Fibroblast of the conjunctiva (primary cell): ENCODE measurements around the gene C1orf216.
"Not testable (repeated sequence)": the region's sequence is repeated elsewhere in the genome, so short reads cannot be mapped to it uniquely, and the experiment has no call there.

Source experiments
- DNase-seq: peaks from one replicate; pipeline ENCODE4 v3.0.0-alpha.2; 2010; ENCODE audit warnings: low read depth

Gene C1orf216, protein sequence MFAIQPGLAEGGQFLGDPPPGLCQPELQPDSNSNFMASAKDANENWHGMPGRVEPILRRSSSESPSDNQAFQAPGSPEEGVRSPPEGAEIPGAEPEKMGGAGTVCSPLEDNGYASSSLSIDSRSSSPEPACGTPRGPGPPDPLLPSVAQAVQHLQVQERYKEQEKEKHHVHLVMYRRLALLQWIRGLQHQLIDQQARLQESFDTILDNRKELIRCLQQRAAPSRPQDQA

DNA sequence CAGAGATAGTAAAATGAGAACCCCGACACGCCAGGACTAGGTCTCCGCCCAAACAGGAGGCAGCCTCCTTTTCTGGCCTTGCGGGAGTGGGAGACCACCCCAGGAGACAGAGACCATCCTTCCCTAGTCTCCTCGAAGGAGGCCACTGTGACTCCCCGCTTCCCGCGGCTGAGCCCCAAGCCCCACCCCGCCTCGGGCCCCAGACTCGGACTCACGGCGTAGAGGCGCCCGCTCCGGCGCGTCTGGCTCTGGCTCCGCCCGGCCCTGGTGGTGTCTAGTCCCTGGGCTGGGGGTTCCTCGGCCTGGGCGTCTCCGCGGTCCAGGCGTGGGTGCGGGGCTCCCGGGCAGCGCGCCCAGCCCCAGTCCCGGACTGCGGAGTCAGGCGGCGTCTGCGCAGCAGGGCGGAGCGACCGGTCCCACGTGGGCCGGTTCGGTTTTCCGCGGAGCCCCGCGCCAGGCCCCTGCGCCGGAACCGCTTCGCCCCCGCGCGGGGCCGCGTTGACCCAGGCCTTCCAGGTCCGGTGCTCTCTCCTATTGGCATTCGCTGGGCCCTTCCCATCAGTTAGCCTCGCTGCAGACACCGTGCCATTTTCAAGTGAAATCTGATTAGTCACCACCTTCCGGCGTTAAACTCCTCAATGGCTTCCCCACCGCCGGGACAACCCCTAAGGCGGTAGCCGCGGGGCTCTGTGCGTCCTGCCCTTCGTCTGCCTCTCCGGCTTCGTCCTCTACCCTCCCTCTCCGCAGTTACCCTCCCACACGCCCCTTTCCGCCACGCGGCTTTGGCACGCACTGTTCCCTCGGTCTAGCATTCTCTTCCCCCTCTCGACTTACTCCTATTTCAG, at the start of gene C1orf216:
TSS of gene C1orf216 (minus strand) at position 393 of the 845 bp plus-strand sequence. CDS start 2,563 bp downstream, outside the sequence.
- DNase-seq: peak; percentile 72

DNA sequence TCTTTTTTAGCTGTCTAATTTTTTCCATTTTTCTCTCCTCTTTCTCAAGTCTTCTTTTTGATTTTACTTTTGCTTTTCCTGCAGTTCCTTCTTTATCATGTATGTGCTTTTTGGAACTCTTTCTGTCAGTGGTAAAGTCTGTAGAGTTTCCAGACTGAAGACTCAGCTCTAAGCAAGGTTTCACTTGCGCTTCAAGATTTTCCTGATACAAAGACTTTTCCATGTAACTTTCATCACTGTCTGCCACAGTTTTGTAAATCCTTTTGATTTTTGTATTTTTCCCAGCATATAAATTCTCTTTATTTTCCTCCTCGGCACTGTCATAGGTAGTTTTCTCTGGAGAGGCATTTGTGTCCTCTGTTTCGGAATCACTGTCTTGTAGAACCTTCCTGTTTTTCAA, 45.6 kb upstream of the C1orf216 start:
- no peak for DNase-seq

DNA sequence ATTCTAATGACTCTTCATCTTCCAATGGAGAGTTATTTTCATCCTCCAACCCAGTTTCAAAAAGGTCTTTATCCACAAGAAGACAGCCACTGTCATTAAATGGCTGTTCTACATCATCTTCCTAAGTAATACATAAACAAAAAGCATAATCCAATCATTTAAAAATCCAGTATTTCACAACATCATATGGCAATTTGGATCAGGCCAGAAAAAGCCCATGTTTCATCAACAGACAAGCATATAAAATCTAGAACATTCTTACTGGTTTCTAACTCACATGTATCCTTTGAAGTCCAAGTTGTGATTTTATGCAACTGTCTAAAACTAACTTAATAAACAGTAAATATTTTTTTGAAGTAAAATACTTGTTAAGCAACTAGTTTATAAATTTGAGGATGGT, 44.5 kb upstream of the C1orf216 start:
- DNase-seq: no peak

DNA sequence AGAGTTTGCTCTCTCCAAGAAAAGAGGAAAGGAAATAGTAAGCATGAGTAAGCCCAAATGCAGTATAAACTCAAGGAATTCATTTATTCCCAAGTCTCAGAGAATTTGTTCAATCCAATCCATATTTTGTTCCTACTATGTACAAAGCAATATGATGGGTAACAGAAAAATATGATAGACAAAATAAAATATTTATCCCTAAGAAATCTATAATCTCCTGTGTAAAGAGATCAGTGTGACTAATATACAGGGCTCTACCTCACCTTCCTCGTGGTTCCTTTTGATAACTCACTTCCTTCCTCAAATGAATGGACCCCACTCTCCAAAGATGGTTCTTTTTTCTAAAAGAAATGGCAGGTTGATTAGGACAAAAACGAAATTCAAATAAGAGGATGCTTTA, 43.5 kb upstream of the C1orf216 start:
- DNase-seq: no peak

DNA sequence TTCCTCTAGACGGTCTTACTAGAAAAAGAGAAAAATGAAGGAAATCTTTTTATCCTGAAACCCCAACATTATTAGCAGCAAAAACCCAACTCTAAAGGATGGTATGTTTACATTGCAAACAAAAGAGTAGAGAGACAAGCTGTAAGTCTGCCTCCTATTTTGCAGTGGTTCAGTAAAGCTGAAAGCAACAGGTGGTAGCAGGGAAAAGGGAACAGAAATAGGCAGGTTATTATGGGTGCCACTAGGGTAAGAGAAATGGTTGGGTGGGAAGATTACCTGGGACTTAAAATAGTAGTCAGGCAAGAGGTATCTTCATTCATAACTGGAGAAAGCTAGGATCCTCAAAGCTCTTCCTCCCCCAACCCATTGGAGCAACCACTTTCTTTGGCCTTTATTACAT, 37.4 kb upstream of the C1orf216 start:
- no peak for DNase-seq

DNA sequence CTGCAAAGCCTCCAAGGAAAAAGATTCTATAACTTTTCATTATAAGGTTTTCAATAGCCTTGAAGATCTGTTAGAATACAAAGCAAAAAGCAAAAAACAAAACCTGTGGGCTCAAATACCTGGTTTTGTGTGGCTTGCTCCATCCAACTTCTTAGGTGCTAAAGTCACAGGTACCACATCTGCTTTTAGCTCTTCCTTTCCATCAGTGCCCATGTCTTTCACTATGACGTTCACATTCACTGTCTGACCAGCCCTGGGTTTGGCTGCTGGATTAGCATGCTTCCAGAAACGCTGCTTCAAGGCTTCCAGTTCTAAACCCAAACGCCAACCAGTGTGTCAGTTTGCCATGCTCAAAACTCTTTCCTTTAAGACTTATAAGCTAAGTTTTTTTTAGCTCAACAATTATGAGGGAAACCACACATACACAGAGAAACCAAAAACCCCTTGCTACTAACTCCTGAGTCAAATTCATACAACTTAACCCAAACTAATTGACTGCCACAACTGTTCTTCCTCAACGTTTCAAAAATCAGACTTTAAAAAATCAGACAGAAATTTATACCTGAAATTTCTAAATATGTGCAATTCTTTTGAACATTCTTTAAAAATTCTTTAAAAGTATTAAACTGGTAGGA, 35.1 kb upstream of the C1orf216 start:
- DNase-seq: no peak

DNA sequence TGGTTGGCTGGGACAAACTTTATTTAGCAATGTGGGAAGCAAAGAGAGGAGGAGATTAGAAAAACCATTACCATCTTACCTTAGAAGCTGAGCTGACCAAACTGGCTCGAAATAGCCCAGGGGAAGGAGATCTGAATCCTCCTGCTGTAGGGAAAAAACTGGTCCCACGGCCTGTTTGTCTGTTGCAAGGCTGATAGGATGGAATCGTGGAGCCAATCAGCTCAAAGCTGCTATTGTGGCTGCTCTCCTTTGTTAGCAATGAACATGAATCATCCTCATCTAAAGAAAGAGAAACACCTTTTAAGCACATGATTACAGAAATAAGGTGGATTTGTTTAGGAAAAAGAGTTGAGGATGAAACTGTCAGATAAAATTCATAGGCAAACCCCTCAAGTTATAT, 29.6 kb upstream of the C1orf216 start:
- no peak for DNase-seq

DNA sequence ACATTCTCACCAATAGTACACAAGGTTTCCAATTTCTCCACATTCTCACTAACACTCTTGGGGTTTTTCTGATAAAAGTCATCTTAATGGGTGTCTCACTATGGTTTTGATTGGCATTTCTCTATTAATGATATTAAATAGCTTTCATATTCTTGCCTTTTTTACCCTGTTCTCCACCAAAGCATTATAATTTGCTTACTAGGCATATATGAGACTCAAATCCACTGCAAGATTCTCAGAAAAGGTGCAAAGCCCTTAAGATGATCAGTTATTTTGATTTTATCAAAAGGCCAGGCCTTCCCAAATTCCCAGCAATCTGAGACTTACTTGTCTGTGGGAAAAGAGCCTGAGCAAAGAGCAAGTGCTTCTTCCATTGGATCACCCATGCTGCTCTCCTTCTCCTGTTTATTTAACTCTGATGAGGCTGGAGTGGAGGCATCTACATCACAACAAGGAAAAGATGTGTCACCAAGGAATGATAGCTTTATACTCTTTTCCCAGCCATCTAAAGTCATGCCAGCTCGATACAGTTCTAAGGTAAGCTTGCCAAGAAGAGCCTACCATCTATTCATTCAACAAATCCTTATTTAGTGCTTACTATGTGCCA, 26.5 kb upstream of the C1orf216 start:
- no peak for DNase-seq

DNA sequence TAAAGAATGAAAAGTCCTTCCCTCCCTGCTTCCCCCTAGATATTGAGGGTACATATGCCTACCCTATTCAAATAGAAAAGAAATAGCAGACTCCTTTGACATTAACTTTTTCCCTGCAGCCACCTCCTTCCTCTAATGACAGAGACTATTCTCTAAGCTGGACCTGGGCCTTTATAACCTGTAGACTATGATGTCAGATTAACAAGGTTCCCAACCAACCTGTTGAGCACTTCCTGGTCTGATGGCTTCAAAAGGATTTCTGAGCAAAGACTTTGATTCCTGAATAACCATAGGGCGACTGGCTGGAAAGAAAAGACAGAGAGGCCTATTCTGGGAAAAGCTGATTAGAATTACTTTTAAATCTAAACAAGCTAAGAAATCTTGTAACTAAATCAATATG, 18.4 kb upstream of the C1orf216 start:
- no peak for DNase-seq

DNA sequence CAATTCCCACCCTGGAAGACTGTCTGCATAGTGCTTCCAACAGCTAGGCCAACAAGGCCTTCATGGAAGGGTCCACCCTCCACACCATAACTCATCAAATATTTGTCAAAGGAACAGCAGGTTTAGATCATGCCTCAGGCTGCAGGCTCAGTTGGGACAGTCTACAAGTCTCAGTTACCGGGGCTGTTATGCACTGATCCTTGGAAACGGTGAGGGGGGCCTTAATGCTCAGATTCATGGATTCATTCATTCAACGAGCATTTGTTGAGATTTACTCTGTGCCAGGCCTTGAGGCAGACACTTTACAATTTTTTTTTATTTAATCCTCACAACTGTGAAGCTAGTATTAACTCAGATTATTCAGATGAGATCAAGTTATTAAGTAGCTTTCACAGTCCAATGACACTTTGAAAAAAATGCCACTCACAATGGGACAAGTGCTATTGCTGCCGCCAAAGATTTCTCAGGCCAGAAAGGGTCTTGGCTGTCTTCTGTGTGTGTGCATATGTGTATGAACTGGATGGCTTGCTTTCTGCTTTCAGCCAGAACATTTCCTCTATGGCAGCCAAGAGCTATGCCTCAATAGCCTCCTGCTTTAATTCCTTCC, 8.9 kb upstream of the C1orf216 start:
- no peak for DNase-seq

DNA sequence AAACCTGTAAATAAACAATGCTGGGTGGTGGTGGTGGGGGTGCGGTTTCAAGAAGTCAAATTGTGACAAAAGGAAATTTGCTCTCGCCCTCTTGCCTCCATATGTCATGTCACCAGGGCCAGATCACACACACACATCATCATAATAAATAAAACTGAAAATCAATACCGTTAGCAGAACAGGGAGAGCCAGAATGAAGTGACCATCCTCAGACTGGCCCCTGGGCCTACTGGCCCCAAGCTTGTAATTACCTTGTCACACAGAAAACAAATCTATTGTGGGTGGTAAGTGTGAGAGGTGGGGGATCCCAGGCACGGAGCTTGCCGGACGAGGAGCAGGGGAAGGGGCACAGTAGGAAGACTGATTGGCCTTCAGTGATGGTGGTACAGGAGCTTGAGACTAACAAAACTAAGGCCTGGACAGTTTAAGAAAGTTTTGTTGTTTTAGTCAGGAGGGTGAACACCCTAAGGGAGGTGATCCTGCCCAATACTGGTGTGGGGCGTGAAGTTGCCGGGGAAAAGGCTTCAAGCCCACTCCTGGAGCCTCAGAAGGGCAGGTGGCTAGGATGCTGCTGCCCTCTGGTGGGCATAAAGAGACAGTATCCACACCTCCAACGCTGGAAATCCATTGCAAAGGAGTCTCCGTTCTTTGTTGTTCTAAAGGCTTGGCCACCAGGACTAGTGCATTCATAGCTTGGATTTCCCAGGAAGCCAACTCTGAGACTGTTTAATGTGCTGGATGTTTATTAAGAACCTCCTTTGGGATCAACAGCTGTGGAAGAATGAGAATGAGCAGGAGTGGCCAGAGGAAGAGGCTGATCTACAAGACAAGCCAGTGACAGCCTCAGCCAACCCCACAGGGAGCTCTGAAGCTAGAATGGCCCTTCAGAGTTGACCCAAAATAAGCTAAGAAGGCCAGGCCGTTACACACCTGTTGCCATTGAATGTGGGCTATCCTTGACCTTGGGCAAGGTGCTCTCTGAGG, 8.1 kb upstream of the C1orf216 start:
- peak; percentile 52 for DNase-seq

DNA sequence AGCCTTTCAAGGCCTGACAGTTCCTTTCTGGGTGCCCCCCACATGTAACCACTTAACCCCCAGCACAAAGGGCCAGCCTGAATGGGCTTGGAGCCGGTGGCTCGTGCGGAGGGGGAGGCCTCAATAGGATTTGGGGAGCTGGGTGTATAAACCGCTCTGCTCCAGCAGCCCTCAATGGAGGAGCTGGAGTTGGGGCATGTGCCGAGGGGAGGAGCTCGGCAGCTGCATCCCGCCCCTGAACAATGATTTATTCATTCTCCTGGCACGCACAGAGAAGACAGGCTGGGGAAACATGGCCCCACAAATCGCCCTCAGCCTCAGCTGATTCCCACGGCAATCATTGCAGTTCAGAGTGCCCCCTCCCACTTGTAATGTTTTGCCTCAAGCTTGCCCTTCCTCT, 6.9 kb upstream of the C1orf216 start:
- no peak for DNase-seq

DNA sequence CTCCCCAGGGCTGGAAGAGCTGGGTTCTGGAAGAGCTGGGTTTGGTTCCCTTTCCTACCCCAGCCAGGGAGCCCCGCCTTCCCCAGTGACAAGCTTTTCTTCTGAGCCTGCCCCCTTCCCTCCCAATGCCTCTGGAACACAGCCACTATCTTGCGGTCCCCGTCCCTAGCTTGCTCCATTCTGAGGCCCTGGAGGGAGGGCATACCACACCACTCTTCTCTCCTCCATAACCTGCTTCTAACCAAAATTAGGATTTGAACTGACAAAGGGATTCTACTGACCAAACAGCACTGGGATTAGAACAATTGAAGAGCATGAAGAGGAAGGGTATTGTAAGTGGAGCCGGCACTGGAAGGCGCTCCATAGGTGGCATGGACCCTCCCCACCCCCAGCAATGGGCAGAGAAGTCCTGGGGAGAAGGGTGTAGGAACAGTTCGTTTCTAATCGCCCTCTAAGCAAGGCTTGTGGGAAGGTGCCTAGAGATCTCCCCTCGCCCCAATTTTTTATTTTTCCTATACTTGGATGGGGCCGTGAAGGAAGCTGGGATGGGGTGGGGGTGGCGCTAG, 690 bp downstream of the C1orf216 start:
- DNase-seq: peak; percentile 47

DNA sequence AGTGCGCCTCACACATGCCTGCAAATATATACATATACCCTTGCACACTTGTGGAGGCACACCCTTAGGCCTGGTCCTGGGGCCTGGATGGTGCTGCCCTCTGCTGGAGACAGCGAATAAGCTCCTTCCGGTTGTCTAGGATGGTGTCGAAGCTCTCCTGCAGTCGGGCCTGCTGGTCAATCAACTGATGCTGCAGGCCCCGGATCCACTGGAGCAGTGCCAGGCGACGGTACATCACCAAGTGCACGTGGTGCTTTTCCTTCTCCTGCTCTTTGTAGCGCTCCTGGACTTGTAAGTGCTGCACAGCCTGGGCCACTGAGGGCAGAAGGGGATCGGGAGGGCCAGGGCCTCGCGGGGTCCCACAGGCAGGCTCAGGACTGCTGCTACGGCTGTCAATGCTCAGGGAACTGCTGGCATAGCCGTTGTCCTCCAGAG, 3.1 kb downstream of the C1orf216 start:
- DNase-seq: peak; percentile 69

DNA sequence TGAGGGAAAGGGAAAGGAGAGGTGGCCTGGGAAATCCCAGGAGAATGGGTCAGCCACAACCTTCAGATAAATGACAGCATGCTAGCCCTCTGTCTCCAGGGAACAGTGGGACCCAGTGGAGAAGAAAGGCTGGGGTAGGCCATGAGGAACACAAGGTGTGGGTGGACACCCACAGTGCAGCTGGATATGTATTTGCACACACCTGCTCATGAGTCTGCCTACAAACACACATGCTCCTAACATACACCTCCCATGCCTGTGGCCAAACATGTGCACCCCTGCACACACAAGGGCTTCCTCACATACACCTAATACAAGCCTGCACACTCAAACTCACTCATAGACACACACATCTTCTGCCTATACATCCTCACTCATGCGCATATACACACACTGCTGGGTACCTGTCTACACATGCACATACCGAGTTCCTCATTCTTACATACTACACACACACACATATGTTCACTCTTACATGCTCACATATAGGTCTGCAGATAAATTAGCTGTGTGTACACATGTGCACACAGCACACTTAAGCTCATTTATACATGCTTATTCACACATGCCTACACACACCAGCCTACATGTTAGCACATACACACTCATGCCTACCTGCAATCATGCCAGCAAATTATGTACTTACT, 3.6 kb downstream of the C1orf216 start:
- DNase-seq: no peak

DNA sequence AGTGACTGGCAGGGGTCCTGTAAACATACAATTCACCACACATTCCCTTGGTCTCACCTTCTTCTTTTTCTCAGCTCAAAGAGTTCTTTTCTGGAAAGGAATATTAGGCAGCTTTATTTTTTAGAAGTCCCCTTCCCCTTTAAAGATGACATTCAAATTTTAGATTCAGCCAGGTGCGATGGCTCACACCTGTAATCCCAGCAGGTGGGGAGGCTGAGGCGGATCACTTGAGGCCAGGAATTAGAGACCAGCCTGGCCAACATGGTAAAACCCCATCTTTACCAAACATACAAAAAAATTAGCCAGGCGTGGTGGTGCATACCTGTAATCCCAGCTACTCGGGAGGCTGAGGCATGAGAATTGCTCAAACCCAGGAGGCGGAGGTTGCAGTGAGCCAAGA, 7.6 kb downstream of the C1orf216 start:
- not testable (repeated sequence) for DNase-seq

DNA sequence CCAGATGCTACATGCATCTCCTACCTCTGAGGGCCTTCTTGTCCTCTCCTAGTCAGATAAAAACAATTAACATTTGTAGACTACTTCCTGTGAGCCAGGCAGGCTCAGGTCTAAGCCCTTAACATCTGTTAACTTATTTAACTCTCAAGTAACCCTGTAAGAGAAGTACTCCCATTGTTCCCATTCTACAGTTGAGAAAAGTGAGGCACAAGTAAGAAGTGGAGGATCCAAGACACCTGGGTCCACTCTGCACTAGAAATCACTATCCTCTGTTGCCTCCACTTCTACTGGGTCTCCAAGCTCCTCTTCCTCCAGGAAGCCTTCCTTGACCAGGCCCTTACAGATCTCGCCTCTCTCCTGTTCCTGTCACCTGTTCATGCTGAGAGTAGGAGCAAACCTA, 9.7 kb downstream of the C1orf216 start:
- DNase-seq: no peak

DNA sequence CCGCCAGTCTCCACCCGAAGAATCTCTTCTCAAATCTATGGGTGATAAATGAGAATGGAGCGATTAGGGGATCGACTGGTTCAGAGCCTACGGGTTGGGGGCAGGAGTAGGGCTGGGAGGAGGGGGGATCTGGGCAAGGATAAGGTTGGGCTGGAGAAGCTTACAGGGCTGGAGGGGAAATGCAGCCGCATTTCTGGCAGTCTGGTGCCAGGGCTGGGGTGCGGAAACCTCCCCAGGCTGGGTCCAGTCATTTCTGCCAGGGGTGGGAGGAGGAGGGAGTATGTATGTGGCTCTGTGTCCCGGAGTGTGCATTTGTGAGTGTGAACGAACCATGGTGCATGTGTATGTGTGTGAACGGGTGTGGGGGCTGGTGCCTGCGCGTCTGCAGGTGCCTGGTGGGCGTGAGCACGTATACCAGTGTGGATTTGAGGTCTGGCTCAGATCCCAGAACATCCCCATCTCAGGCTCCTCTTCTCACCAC, 10.2 kb downstream of the C1orf216 start:
- no peak for DNase-seq

DNA sequence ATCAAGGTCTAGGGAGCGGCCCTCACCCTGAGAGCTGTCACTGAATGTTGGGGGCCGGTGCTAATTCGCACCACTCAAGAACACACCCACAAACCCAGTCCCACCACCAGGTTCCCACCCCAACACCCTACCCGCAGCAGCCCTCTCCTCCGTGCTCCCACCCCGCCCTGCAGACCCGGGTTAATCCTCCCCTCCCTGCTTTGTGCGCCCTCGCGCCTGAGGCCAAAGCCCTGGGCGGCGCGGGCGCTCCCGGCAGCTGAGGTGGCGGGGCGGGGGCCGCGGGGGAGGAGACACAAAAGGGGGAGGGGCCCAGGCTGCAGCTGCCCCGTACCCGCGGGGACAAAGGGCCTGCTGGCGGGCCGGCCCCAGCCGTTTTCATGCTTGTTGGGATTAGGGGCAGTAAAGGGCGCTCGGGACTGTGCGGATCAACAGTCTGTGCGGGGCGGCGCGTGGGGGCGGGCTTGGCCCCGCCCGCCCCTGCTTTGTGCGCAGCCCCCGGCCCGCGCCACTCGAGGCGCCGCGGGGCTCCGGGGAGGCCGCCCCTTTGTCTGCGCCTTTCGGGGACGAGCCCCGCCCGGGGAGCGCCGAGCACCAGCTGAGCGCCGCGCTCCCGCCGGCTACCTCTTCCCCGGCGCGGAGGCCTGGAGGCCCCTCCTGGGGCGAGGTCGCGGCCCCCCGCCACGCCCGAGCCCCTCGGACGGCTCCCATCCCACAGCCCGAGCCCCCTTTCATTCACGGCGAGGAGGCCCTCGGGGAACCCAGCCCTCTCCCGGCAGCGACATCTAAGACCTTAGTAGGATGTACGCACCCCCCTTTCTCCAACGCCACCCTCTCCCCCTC, 10.9 kb downstream of the C1orf216 start:
- DNase-seq: no peak
